Daoy (cell line): ENCODE results near the gene PSTPIP2. TPM values are rescaled to one million over a fixed set of nuclear protein-coding genes. Genes with fewer than 3 reads are reported as not detected.
"Not testable (repeated sequence)": the region's sequence is repeated elsewhere in the genome, so short reads cannot be mapped to it uniquely, and the experiment has no call there.

Experiments
- DNase-seq: peaks from one replicate; pipeline ENCODE4 v3.0.0-alpha.2; 2015; ENCODE audit warnings: low read depth
- total RNA-seq: library from RNA; depleted of rRNA; stranded (reverse); fragments of >200 nt; shearing (Covaris generic); gene quantifications from 2 replicates; pipeline ENCODE4 v1.2.3, GENCODE V29; 2014

The PSTPIP2 gene
- total RNA-seq, 1 experiment from 2014 or later, result 0.69 TPM

DNA sequence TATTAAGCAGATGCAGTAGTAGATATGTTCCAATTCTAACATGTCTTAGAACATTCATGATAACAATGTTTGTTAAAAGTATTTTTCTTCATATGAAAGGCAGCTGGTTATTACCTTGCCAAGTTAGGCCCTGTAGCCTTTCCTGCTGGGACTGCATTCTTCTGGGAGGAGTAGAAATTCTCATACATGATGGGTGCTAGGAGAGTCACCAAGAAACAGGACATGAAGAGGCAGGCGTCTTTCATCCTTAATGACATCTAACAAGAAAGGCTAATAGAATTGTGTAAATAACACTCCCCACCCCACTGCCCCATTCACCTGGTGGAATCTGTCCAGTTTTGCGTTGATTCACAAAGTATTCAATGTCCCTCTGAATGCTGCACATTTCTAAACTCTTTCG is 80.3 kb downstream of the PSTPIP2 start:
- DNase-seq, result no peak

DNA sequence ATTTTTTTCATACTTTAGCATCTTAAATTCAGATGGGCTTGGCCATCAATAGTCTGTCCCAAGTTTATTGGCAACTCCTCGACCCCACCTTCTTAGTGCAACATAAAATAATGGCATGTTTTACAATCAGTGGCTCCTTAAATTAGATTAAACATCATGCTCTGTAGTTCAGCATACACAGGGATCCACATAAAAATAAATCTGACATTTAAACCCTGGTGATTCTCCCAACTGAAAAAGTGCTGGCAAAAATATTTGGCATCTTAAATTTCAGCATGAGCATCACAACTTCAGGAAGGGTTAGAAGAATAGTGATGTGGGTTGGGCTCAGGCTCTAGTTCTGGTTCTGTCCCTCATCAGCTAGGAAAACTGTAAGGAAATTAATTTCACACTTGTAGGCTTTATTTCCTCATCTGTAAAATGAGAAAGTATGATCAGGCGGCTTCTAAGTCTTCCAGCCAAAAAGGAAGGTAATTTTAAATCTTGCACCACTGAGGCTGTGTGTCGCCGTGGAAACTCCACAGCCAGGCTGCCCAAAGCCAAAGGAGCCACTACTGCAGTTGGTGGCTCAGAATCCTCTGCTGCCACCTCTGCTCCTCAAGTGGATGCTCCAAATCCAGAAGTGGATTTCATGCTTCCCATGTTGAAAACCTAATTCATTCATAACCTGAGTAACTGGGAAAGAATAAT is 87.4 kb downstream of the PSTPIP2 start:
- DNase-seq, result no peak

DNA sequence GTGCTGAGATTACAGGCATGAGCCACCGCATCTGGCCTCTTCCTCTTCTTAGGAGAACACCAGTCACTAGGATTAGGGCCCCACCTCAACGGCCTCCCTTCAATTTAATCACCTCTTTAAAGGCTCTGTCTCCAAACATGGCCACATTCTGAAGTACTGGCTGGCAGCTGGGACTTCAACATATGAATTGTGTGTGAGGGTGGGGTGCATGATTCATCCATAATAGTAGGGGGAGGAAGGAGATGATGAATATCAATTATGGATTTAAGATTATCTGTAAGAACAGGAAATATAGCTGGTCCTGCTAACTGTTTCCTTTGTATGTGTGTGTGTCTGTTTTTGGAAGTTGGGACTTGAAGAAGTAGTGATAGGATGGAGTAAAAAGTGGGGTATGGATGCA is 90.2 kb downstream of the PSTPIP2 start:
- DNase-seq, result no peak

DNA sequence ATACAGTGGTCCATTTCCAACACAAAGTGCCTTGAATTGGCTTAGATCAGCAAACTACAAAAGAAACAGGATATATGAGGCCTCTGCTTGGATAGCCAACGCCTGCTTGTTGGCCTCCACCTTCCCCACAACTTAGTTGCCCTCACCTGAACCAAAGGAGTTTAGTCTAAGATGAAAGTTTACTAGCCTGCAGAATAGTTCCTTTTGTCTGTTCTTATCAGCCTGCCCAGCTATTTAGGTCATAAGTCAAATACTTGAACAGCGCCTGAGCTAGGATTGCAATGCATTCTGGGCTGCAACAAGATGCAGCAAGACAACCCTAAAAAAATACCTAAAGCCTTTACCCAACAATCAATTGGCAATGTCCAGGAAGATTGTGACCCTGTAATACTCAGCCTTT is 91.8 kb downstream of the PSTPIP2 start:
- DNase-seq, result no peak

DNA sequence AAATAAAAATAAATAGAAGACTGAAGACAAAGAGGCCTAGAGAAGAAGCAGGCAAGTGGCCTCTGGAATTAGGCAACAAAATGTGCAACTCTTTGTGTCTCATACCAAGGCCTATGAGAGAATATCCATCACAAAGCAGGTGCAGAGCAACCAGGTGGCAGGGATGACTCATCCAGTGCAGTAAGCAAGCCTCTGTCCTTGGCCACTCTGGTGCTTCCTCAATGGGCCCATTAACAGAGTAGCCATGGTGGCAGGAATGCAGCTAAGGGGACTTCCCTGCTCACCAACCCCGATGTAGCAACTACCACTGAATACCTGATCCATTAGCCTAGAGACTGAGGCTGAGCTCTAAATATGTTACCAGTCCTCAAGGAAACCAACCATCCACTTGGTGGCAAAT is 94.0 kb downstream of the PSTPIP2 start:
- DNase-seq, result no peak

DNA sequence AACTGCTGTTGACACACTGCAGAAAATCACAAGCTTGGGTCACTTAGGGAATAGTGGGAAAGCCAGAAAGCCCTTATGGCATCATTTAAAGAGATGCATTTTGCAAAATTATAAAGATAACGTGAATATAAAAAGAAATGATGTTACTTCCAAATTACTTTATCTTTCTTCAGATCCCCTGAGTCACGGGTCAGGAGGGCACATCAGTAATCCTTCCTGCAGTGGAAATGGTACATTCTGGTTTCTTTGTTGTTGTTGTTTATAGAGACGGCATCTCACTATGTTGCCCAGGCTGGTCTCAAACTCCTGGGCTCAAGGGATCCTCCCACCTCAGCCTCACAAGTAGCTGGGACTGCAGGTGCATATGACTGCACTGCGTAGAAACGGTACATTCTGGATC is 95.1 kb downstream of the PSTPIP2 start:
- DNase-seq, result no peak

DNA sequence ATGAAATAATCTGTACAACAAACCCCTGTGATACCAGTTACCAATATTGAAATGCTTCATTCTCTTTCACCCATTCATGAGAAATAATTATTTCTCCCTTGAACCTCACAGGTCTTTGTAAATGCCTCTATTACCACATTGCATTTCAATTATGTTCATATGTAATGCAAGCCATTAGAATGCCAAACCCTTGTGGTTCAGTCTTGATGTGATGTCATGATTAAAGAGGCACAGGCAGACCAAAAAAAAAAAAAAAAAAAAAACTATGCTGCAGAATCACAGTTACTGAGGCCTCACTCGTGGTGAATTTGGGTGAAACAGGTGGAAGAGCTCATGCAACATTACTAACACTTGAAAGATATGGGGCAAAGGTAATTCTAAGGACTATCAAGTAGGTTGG is 95.5 kb downstream of the PSTPIP2 start:
- no peak for DNase-seq

DNA sequence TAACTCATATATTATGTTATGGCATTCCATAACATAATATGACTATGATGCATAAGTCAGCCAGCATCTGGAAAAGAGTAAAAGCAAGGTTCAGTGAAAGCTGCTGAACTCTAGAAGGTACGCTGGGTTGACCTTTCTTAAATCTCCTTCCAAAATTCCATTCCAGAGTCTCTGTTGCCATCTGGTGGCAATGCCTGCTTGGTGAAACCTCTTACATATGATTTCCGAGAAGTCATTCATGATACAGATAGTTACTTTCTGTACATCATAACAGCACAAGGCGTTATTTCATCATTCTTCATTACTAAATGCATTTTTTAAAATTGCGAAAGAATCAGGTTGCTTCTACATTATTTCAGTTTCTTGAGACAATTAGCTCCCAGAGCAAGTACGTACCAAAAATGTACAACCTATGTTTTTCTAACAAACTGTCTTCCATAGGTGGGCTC is 97.9 kb downstream of the PSTPIP2 start:
- peak; percentile 57 for DNase-seq

DNA sequence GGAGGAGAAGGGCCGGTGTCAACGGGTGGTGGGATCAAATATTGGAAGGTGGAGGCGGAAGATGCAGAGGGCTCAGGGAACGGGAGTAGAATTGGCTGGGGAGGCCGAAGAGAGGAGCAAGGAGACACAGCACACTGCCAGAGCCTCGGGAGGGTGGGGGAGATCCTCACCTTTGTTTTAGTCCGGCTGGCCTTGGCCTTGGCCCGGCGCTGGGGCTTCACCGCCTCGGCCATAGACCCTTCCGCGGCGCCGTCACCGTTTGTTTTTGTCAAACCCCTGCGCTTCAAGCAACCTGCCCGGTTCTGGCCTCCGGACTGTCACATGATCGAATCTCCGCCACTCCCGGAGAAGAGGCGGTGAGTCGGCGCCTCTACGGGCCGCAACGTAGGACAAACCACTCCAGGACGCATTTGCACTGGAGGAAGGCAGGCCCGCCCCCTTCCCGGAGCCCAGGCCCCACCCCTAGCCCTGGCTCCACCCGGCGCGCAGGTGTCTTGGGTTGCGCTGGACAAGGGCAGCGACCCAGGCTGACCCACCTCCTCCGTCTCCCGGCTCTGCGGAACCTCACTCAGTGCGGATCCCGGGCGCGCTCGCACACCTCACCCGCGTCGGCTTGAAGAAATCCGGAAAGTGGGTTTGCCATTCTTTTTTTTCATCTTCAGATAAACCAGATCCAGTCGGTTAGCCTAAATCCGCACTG is 104.9 kb downstream of the PSTPIP2 start, which contains the start of gene EPG5:
Gene EPG5 (minus strand): TSS at position 323 of the 700 bp plus-strand sequence. CDS start 90 bp downstream, at position 233.
- DNase-seq, result peak; percentile 93

DNA sequence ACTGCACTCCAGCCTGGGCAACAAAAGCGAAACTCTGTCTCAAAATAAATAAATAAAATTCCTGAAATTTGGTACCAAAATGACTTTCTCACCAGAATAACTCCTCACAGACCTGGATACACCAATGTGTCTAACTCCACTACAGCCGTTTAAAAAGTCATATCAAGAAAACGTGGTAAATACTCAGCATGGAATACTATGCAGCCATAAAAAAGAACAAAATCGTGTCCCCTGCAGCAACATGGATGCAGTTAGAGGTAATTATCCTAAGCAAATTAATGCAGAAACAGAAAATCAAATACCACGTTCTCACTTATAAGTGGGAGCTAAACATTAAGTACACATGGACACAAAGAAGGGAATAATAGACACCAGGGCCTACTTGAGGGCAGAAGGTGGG is 107.1 kb downstream of the PSTPIP2 start:
- DNase-seq, result not testable (repeated sequence)

DNA sequence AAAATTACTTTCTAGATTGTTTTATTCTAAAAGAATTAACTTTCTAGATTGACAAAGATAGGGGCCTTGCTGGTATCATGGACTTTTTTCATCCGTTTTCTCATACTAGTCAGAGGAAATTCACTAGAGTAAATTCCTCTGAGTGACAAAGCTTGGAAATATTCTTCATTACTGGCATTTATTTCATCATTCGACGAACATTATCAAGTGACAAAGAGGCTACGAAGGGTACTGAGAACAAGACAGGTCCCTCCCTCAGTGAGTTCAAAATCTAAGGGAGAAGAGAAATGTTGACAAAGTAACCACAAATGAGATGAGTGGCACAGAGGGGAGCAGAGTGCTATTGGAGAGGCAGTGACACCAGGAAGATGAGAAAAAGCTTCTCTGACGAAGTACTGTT is 109.2 kb downstream of the PSTPIP2 start:
- peak; percentile 46 for DNase-seq

DNA sequence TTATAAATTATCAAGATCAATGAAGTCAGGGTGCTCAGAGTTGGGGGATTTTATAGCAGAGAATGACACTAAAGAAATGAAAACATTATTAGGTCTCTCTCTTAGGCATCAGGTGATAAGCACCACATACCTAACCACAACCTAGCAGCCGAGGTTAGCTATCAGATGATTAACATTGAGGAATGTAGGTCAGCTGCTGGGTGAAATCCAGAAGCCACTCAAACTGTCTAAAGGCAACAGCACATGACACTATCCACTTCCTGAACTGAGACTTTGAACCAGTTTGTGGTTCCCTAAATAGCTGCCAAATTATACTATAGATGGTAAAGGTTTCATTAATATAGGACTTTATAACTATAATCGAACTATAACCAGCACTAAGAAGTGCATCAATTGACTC is 109.6 kb downstream of the PSTPIP2 start:
- peak; percentile 83 for DNase-seq

DNA sequence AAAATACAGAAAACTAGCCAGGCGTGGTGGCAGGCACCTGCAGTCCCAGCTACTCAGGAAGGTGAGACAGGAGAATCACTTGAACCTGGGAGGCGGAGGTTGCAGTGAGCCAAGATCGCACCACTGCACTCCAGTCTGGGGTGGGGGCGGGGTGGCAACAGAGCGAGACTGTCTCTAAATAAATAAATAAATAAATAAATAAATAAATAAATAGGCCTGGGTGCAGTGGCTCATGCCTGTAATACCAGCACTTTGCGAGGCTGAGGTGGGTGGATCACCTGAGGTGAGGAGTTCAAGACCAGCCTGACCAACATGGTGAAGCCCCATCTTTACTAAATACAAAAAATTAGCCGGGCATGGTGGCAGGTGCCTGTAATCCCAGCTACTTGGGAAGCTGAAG is 112.6 kb downstream of the PSTPIP2 start:
- DNase-seq, result not testable (repeated sequence)

DNA sequence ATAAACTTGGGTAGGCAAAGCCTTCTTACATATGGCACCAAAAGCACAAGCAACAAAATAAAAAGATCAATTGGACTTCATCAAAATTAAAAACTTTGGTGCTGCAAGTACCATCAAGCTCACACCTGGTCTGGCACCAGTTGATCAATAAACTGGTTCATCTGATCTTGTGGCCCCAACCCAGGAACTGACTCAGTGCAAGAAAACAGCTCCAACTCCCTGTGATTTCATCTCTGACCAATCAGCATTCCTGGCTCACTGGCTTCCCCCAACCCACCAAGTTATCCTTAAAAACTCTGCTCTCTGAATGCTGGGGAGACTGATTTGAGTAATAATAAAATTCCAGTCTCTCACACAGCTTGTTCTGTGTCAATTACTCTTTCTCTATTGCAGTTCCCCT is 113.3 kb downstream of the PSTPIP2 start:
- DNase-seq, result no peak

DNA sequence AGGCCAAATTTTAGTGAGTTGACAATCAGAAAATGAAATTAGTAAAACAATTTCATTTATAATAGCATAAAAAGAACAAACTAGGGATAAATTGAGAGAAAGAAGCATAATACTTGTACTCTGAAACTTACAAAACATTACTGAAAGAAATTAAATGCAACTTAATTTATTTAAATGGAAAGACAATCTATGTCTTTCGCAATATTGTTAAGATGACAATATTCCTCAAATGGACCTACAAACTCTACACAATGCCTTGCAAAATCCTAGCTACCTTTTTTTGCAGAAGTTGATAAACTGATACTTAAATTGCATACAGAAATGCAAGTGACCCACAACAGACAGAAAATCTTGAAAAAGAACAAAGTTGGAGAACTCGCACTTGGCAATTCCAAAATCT is 114.0 kb downstream of the PSTPIP2 start:
- DNase-seq, result no peak

DNA sequence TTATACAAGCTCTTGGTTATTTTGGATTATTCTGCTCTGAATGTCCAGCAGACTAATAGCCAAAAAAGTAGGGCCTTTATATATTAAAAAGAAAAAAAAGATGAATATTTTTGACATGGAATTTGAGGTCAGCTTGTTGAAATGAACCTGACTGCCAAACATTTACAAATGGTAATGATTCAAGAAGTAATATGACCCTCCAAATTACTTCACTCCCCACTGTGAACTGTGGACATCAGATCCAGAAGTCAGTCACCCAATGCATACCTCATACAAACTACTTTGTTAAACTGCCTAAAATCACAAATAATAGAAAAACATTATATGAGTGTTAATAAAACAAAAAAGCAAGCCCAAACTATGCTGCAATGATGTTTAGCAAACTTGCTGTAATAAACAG is 115.0 kb downstream of the PSTPIP2 start:
- no peak for DNase-seq

DNA sequence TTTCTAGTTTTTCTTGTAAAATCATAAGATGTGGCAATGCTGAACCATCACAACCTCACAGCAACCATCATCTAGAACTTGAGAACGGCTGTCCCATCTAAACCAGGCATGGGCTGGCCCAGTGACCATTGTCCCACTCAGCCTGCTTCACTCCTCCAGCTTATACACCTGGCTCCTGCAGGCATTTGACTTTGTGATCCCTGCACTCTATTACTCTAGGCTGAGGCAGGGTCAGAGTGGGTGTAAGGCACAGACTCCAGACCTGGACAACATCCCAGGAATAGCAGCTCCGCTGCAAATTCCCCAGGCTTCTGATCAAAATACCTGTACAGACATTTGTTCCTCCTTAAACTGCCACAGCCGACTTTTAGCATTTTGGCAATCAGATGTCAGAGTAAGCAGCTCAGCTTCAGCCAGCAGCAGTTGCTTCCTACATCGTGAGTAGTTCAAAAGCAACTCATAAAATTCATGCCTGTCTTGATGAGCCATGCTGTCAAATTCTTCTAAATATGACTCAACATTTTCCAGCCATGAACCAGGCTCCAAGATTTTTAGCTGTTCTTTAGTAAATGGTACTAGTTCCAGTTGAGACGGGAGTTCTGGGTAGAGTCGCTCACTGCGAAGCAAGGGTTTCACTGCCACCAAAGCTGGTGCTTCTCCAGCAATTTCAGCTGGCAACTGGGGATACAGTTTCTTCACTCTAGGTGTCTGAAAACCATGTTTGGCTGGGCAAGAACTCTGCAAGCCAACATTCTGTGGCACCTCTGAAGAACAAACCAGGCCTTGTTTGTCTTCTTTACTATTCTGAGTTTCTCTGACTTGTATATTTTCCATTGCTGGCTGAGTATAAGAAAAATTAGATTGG is 117.8 kb downstream of the PSTPIP2 start:
- peak; percentile 65 for DNase-seq

DNA sequence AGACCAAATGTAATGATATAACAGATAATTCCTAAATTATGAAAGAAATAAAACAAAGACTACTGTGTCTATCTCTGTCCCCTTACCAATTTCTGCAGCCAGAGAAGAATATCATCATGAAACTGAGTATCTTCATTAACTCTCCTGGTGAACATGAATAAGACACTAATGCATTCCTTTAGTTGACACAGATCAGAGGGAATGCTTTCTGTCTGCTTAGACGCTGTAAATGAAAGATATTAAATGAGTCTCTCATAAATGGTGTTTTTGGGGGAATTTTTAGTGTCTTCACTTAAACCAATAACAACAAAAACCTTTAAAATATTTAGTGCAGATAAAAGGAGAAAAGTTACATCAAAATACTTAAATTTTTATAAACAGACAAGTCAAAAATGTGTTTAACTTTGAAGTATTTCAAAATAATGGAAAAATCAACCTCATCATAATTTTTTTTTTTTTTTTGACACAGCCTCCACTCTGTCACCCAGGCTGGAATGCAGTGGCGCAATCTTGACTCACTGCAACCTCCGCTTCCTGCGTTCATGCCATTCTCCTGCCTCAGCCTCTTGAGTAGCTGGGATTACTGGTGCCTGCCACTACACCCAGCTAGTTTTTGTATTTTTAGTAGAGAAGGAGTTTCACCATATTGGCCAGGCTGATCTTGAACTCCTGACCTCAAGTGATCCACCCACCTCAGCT is 120.9 kb downstream of the PSTPIP2 start:
- DNase-seq, result peak; percentile 86

DNA sequence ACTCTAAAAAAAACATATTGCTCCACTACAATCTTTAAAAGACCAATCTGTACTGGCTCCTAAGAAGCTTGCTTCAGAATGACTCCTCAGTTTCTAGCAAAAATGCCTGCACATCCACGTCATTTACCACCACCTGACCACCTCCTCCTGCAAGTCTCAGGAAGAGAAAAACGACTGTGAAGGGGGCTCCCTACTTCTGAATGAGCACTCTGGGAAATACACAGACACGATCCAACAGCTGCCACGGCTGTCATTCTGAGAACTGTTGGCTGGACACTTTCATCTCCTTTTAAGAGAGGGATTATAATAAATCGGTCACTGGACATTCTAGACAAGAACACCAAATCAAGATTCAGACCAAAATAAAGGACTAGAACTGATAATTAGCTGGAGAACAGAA is 126.4 kb downstream of the PSTPIP2 start:
- no peak for DNase-seq

DNA sequence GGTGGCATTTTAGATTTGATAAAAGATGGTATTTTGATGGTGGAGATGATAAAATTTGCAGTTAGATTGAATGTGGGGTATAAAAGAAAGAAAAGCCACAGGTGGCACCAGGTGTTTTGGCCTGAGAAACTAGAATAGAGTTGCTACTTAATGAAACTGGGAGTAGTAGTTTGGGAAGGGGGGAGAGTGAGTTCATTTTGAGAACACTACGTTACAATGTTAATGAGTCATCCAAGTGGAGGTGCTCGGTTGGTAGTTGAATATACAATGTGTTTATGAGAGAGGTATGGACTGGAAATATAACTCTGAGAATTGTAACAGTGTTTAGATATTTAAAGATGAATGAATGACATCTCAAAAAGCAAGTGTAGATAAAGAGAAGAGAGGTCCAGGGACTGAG is 131.3 kb downstream of the PSTPIP2 start:
- no peak for DNase-seq

DNA sequence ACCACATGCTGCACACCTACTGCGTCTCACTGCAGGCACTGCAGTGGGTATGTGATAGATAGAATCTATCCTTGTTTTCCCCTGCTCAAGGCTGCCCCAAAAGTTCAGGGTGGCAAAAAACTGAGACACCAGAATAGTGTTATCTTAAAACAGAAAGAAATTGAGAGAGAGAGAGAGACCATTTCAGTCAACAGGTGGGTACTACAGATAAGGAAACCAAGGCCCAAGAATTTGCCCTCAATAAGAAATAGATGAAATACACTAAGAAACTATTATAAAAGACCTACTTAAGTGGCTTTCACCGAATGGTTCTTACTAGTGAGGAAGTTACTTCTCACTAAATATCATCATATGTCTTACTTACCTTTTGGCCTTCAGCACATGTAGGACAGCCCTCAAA is 132.8 kb downstream of the PSTPIP2 start:
- DNase-seq, result no peak

DNA sequence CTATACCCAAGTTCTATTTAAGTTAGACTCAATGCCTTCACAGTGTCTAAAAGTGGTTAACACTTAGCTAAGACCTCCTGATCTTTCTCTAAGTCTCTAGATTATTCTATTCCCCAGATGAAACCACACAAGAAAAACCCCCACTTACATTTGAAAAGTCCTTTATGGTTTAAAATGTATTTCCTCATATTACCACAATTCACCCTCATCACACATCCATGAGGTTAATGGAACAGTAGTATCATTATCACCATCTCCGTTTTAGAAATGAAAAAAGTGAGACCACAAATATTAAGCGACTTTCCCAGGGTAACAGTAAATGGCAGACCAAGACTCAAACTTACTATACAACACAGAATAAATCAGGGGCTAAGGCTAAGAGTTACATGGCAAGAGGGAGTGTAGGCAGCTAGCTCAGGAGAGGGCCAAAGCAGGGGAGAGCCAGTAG is 133.5 kb downstream of the PSTPIP2 start:
- DNase-seq, result no peak
